Left hindlimb (tissue), 1 donor: ENCODE data around the gene AFG1L.
A peak's percentile ranks its signal among the peaks of the same experiment; 100 is the strongest.
"Not testable (repeated sequence)": the region's sequence is repeated elsewhere in the genome, so short reads cannot be mapped to it uniquely, and the experiment has no call there.

Source experiments
- DNase-seq: peaks from one replicate; pipeline ENCODE4 v3.0.0-alpha.2; 2018

Gene AFG1L

DNA sequence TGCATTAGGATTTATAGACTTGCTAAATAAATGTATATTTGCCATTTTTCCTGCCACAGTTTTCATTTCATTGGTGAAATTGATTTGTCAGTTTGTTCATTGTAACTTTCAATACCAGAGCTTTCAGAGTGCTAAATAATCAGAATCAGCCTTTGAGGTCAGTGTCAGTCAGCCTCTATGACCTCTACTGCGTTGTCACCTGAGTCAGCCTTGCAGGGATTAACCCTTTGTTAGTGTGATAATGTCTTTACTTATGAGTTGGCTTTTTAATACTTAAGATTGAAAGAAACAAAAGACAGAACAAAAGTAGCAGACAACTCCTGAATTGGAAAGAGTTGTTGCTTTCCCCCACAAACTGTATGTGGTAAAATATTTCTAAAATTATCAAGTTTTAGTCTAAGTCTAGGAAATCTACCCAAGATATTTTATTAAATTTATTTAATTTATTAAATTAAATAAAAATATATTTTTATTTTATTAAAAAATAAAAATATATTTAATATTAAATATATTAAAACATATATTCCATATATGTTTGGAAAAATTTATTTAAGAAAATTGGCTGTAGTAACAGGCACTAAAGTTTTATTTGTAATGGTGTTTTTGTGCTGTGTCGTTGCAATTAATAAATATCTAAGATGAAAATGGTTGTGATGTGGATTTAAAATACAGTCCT is 125.2 kb downstream of the AFG1L start:
- no peak for DNase-seq

DNA sequence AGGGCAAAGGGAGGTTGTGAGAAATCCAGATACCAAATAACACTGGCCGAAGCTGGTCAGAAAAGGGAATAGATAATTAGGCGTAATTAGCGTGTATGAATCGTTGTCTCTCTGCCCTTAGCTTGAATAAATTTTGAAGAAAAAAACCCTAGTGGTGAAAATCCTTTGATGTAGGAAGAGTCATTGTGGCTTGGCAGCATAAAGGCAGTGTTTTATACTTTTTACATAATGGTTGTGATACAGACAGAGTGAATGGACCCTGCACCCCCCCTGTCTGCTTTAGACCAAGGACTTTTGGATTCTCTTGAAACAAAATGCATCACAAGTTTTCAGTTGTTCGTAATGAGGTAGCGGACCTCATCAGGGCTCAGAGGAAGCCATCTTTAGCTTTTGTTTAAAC is 126.5 kb downstream of the AFG1L start:
- no peak for DNase-seq

DNA sequence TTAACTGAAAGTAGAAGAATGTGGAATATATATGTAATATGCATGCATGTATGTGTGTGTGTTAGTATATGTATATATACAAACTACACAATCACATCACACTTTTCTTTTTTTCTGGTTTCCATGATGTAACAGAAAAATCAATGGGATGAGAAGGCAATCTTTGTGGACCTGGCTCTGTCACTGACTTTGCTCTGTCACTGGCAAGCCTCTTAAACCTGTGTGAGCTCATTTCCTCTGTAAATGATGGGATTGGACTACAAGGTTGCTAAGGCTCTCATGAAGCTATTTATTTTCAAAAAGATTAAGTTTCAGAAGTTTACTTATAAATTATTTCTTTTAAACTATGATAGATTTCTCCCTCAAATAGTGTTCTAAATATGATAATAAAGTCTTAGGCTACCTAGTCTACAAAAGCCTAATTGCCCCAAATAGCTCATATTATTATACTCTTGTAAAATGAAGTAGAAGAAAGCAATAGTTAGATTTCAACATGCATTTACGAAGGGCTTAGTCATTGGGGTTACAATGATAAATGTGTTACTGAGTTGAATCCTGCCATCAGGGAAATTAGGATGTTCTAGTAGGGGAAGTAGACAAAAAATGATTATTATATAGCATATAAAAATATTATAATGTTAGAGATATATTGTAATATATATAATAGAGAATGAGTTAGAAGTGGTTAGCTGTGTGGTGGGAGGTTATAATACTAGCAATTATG is 129.3 kb downstream of the AFG1L start:
- no peak for DNase-seq

DNA sequence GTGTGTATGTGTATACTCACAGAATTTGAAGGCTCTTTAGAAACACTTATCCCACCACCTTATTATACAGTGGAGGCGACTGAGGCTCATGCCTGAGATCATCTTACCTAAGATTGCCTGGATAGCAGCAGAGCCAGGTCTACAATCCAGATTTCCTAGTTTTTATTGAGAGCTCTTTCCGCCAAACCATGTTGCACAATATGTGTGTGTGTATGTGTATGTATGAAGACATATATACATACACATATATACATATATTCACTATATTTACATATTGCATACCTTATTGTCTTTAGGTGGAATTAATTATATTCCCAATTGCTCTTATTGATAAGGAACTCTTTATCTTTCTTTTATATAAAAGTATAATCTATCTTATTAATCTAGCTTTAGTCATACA is 130.6 kb downstream of the AFG1L start:
- DNase-seq, result no peak

DNA sequence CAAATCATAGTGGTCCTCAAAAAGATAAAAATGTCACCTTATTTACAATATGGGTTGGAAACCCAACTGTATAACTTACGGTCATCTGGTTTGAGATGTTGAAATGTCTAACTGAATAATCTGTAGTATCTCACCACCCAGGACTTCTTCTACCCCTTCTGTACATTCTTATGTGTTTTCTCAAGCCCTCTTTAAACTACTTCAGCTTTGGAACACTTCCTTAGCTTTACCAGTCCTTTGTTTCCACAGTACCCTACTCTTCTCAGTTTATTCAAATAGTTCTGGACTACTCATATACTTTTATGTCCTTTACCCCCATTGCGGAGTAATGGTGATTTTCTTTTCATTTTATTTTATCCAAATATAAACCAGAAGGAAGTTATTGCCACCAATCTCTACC is 137.3 kb downstream of the AFG1L start:
- DNase-seq, result no peak

DNA sequence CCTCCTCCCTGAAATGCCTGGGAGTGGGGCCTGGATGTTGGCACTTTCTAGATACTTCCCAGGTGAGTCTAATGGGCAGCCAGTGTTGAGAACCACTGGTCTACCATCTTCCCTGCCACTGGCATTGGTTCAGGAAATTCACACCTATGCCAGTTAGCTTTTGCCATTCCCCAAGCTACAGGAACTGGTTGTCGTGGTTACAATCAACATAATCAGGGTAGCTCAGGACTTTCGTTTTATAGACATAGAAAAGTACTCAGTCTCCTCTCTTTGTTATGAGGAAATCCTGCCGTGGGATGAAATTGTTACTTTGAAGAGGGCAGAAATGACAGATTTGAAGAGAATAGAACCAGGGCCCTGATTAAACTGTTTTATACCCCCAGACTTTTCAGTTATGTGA is 137.9 kb downstream of the AFG1L start:
- no peak for DNase-seq

DNA sequence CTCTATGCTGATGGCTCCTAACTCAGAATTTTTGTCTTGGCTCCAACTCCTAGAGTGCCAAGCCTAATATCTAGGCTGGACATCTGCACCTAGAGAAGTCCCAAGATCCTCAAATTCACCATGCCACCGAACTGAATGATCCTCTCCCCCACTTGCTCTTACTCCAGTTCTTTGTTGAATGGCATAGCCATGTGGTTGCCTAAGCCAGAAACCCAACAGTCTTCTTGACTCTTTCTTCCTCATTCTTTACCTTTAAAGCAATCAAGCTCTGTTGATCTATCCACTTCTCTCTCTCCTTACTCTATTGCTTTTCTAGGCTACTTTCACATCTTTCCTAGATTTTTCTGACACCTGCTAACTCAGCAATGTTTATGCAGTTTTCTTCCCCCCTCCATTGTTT is 139.4 kb downstream of the AFG1L start:
- no peak for DNase-seq

DNA sequence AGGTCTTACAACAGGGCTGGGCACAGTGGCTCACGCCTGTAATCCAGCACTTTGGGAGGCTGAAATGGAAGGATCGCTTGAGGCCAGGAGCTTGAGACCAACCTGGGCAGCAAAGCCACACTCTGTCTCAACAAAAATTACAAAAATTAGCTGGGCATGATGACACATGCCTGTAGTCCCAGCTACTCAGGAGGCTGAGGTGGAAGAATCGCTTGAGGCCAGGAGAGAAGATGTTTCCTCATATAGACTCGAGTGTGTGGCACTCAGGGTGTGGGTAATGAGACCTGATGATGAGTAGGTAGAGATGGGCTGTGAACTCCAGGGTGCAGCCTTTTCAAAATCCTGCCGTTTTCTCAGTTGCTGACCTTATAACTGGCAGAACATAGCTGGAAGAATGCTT is 140.5 kb downstream of the AFG1L start:
- no peak for DNase-seq

DNA sequence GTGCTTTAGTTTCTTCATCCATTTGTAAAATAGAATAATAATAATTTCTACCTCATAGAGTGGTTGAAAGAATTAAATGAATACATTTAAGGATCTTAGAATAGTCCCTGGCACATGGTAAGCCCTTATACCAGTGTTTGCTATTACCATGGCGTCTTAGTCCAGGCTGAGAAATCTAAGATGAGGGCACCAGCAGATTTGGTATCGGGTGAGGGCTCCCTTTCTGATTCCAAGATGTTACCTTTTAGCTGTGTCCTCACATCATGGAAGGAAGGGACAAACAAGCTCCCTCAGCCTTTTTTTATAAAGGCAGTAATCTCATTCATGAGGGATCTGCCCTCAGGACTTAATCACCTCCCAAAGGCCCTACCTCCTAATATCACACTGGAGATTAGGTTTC is 141.9 kb downstream of the AFG1L start:
- no peak for DNase-seq

DNA sequence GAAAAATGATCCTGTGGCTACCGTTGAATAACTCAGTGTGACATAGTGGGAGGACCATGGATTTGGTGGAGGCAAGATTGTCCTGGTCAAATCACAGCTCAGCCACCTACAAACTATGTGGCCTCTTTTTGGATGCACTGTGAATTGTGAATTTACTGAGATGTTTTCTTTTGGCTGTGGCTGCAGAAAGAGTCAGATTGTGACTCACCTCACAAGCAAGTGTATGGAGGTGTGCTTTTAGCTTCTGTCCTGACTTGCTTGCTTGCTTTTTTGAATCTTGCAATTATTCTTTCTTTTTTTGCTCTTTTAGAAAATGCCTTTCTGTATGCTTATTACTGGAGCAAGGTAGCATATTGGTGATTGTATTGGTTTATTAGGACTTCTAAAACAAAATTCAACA is 143.0 kb downstream of the AFG1L start:
- DNase-seq, result no peak

DNA sequence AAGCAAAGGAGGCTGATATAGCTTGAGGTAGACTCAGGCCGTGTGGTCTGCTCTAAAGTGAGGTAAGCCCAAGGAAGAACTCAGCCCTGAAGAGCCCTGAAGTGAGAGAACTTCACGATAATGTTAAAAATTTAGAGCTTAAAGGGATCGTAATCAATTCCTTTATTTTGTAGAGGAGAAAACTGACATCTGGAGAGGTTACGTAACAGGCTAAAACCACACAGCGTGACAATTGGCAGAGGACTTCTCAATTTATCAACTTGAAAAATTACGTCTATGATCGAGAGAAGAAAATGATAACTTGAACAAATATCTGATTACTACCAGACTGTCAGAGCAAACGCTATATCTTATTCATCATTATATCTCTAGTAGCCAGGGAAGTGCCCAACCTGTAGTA is 144.1 kb downstream of the AFG1L start:
- no peak for DNase-seq

DNA sequence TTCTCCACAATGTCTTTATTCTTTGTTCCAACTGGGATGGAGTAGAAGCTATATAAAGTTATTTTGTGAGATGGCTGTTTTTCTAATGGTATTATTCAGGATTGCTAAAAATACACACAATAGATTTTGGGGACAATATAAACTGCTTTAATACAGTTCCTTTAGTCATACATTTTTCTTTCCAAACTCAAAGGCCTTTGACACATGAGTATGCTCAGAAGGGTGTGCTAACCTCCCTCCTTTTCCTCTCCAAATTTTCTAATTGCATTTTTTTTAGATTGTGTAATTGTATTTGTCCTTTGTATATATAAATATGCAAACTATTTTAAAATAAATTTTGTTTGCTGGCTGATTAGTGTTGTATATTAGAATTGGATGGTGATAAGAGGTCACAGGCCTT is 146.3 kb downstream of the AFG1L start:
- DNase-seq, result no peak

DNA sequence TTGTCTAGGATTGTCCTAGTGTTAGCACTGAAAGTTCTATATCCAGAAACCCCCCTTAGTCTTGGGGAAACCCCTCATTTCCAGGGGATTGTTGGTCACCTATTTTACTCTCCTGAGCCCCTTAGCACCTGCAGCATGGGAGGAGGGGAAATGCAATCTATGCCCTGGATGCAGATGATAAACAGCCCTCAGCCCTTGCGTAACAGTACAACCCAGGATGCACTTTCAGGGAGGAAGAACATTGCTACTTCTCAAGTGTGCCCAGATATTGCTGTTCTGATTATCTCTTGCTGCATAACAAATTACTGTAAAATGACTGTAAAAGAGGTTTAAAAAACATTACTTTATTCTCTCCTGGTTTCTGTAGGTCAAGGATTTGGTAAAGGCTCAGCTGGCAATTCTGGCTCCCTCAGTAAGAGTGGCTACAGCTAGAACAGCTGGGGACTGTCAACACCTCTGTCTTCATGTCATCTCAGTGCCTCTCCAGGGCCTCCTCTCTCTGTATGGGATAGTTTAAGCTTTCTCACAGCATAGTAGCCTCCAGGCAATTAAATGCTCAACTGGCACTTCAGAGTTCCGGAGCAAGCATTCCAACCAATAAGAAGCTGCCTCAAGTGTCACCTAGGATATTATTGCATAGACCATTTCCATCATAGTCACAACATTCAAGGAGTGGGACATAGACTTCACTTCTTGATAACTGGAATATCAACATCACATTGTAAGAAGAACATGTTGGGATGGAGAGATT is 148.1 kb downstream of the AFG1L start:
- DNase-seq, result no peak

DNA sequence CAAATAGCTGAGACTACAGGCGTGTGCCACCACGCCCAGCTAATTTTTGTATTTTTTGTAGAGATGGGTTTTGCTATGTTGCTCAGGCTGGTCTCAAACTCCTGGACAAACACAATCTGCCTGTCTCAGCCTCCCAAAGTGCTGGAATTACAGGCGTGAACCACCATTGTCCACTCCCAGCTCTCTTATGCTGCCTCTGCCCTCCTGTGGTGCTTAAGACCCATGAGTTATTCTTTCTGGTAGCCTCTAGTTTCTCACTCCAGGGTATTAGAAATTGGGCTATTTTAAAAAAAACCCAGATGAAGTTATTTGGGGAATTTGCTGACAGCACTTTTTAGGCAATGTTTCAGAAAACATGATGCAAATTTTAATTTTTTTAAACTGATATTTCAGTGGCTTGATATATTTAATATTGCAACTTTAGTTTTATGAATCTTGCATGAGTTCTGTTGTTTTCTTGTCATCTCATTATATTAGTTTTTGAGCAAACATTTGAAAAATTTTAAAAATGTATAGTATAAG is 151.8 kb downstream of the AFG1L start:
- no peak for DNase-seq

DNA sequence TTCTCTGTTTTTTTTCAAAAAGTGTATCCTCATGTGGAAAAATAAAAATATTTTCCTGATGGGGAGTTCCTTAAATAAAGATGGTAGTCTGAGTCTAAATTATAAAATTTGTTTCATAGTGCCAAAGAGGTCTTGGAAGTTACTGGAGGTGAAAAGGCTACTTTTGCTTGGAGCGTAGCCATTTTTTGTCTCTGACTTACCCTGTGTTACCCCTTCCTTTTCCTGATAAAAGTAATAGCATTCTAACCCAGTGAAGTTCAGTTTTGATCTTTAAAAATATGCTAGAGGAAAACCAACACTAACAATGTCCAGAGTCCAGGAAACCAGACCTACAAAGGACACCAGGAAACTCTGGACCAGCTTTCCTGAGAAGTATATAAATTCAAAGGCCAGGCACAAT is 153.6 kb downstream of the AFG1L start:
- DNase-seq, result no peak

DNA sequence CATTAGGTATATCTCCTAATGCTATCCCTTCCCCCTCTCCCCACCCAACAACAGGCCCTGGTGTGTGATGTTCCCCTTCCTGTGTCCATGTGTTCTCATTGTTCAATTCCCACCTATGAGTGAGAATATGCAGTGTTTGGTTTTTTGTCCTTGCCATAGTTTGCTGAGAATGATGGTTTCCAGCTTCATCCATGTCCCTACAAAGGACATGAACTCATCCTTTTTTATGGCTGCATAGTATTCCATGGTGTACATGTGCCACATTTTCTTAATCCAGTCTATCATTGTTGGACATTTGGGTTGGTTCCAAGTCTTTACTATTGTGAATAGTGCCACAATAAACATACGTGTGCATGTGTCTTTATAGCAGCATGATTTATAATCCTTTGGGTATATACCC is 154.9 kb downstream of the AFG1L start:
- not testable (repeated sequence) for DNase-seq

DNA sequence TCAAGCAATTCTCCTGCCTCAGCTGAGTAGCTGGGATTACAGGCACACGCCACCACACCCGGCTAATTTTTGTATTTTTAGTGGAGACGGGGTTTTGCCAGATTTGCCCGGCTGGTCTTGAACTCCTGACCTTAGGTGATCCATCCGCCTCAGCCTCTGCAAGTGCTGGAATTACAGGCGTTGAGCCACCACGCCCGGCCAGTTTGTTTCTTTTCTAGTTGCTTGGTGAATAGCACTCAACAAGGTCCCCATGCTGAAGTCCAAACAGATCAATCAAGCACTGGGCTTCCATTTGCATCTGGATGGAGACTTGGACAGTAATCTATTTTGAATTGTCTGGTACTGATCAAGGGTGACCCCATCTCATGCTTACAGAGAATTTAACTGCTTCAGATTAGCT is 157.0 kb downstream of the AFG1L start:
- DNase-seq, result no peak

DNA sequence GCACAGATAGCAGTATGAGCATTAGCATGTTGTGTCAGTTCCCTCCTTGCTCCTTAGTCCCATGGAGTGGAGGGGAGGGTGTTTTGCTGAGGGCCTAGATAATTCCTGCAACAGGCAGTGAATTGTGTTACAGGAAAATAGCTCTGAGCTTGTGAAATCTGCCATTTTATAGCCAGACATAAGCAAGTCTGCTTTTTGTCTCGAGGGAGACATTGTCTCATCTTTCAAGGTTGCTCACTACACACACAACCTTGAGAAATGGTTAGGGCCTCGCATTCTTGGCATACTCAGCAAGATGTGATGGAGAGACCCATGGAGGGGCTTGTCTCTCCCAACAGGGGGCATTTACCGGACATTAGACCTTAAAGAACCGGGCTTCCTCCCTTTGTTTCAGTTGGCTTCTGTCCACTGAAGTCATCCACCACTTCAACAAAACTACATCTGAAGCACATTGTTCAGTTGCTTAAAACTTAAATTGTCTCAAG is 157.9 kb downstream of the AFG1L start:
- peak; percentile 61 for DNase-seq

DNA sequence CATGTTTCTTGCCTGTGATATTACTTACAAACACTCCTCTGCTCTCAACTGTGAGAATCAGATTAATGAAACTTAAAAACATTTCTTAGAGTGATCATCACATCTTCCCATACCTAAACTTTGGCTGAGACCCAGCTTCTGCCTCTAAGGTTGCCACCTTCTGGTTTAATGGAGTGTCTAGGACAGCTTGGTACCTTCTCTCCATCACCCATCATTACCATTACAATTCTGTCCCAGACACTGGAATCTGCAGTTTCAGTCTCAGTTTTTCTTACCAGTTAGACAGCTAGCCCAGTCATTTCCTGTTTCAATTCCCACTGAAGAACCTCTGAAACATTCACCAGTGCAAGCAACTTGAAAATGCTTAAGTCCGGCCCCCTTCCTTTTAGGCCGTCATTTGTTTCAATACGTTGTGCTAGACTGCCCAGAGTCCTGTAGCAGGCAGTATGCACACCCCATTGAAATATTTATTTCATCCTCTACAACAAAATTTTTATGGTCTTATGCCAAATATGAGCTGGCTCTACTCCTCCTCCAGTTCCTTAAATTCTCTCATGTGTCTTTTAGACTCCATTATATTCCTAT is 158.8 kb downstream of the AFG1L start:
- DNase-seq, result peak; percentile 48

DNA sequence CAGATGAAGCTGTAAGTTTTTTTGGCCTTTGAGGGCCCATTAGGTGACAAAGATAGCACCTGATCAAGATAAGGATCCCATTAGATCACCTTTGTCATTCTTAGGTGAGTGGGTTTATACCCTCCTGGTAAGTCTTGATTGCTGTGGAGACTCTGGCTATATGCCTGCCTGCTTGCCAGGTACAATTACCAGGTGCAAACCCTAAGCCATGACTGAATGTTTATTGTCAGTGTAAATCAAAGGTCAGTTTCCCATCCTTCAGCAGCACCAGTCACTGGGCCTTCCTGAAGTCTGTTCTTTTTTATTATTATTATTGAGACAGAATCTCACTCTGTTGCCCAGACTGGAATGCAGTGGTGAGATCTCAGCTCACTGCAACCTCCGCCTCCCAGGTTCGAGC is 159.5 kb downstream of the AFG1L start:
- DNase-seq, result no peak

DNA sequence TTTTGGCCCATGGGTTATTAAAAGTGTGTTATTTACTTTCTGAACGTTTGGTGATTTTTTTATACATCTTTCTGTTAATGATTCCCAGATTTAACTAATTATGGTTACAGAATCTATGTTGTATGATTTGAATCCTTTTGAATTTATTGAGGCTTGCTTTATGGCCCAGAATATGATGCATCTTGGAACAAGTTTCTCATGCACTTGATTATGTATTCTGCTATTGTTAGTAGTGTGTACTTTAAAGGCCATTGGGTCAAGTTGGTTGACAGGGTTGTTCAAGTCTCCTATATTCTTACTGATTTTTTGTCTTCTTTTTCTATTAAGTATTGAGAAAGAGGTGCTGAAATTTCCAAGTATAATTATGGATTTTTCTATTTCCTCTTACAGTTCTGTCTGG is 160.8 kb downstream of the AFG1L start:
- no peak for DNase-seq

DNA sequence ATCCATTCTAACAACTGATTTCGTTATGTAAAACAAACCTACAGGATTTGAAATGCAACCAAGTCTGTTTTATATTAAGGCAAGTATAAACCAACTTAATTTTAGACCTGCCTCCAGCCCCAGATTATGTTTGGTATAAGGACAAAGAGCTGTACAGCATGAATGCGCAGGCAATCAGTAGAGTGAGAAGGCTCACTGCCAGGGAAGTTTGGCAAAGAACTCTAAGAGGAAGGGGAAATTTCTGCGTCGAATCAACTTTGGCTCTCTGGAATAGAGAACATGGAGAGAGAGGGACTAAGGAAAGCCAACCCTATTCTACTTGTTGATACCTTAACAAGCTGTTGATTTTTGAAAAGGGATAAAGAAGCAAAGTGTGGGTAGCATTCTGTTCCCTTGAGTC is 168.9 kb downstream of the AFG1L start:
- peak; percentile 74 for DNase-seq

DNA sequence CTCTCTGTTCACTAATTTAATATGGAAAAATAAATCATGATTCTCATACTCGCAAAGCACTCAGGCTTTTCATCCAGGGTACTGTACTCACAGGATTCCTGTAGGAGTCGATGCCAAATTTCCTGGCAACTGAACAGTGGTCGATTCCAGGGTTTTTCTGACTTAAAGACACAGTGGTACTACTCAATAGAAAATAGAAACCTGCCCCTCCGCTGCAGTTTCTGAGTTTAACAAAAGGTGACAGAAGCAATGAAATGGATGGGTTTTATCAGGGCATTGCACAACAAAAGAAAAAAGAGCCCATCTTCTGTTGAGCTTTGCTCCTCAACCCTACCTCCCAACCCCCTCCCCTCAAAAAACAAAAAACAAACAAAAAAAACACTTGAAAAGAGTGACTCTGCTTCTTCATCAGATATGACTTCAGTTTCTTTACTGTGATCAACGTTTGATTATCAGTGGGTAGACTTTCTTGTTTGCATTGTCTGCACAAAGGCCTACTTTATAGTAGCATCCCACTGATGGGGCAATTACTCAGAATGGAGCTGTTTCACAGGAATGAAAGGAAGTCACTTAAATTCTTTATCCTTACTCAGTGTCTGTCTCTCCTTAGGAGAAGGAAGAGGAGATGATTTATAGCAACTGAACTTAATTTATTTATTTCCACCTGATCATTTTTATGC is 169.7 kb downstream of the AFG1L start:
- peak; percentile 75 for DNase-seq
